ENCODE results near the gene RPS6KL1.

DNA sequence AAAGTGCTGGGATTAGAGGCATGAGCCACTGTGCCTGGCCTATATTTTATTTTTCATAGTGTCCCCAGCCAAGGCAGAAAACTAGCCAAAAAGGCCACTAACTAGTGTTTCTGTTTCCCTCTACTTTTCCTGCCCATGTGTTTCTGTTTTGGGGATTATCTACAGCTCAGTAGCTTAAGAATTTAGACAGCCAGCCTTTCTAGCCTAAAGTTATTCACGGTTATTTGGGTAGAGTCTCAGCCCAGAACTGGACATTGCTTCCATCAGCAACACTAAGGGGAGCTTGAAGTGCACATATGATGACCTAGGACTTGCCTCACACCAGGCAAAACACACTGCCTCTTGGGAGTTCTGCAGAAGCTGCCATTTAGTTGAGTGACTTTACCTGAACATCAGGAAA lies 65.0 kb downstream of the RPS6KL1 start:
- TF ChIP-seq POLR2A (IDR thresholded peaks at IDR 0.05) (no peak), POLR2AphosphoS5 (IDR thresholded peaks at IDR 0.05) (no peak), EP300 (IDR thresholded peaks at IDR 0.05) (no peak)
- TF ChIP-seq, protein P1, sequence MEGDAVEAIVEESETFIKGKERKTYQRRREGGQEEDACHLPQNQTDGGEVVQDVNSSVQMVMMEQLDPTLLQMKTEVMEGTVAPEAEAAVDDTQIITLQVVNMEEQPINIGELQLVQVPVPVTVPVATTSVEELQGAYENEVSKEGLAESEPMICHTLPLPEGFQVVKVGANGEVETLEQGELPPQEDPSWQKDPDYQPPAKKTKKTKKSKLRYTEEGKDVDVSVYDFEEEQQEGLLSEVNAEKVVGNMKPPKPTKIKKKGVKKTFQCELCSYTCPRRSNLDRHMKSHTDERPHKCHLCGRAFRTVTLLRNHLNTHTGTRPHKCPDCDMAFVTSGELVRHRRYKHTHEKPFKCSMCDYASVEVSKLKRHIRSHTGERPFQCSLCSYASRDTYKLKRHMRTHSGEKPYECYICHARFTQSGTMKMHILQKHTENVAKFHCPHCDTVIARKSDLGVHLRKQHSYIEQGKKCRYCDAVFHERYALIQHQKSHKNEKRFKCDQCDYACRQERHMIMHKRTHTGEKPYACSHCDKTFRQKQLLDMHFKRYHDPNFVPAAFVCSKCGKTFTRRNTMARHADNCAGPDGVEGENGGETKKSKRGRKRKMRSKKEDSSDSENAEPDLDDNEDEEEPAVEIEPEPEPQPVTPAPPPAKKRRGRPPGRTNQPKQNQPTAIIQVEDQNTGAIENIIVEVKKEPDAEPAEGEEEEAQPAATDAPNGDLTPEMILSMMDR (IDR thresholded peaks at IDR 0.05), result no peak

Measured in suprapubic skin (tissue), 4 donors.